NCI-H1417 (cell line): Measurements from ENCODE around the gene CDHR5.
A peak's percentile ranks its signal among the peaks of the same experiment; 100 is the strongest.

Source experiments
- DNase-seq, 3 experiments: peaks; one replicate each; lab custom pipeline; 2025; lab: John Stamatoyannopoulos, UW

The CDHR5 gene

GRCh38 chr11:610146-610801, 14.5 kb downstream of the CDHR5 start:
- no peak for DNase-seq

GRCh38 chr11:609341-609811, 15.4 kb downstream of the CDHR5 start:
- DNase-seq, result no peak

DNA sequence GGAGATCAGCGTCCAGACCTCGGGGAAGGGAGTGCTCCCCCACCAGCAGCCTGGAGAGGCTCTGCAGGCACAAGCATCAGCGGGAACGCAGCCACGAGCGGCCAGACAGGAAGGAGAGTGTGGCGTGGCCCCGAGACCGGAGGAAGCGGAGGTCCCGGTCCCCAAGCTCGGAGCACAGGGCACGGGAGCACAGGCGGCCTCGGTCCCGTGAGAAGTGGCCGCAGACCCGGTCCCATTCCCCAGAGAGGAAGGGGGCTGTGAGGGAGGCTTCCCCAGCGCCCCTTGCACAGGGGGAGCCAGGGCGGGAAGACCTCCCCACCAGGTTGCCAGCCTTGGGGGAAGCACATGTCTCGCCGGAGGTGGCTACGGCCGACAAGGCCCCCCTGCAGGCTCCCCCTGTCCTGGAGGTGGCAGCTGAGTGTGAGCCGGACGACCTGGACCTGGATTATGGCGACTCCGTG, 15.9 kb downstream of the CDHR5 start:
- DNase-seq, result no peak

DNA sequence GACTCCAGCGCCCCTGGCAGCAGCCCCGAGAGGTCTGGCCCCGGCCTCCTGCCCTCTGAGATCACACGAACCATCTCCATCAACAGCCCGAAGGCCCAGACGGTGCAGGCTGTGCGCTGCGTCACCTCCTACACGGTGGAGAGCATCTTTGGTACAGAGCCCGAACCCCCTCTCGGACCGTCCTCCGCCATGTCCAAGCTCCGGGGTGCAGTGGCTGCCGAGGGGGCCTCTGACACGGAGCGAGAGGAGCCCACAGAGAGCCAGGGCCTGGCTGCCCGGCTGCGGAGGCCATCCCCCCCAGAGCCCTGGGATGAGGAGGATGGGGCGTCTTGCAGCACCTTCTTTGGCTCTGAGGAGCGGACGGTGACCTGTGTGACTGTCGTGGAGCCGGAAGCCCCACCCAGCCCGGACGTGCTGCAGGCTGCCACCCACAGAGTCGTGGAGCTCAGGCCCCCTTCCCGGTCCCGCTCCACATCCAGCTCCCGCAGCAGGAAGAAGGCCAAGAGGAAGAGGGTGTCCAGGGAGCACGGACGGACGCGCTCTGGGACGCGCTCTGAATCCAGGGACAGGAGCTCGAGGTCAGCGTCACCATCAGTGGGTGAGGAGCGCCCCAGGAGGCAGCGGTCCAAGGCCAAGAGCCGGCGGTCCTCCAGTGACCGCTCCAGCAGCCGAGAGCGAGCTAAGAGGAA, 16.6 kb downstream of the CDHR5 start:
- no peak for DNase-seq

DNA sequence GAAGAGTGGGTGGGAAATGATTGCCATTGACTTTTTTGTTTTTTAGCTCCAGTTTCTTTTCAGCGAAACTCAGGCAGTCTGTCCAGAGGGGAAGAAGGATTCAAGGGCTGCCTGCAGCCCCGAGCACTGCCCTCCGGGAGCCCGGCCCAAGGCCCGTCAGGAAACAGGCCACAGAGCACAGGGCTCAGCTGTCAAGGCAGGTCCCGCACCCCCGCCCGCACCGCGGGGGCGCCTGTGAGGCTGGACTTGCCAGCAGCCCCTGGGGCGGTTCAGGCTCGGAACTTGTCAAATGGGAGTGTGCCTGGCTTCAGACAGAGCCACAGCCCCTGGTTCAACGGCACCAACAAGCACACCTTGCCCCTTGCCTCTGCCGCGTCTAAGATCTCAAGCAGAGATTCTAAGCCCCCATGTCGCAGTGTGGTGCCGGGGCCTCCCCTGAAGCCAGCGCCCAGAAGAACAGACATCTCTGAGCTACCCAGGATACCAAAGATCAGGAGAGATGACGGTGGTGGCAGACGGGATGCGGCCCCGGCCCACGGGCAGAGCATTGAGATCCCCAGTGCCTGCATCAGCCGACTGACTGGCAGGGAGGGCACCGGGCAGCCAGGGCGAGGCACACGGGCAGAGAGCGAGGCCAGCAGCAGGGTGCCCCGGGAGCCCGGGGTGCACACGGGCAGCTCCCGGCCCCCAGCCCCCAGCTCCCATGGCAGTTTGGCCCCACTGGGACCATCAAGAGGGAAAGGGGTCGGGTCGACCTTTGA, 17.6 kb downstream of the CDHR5 start:
- DNase-seq, result no peak

DNA sequence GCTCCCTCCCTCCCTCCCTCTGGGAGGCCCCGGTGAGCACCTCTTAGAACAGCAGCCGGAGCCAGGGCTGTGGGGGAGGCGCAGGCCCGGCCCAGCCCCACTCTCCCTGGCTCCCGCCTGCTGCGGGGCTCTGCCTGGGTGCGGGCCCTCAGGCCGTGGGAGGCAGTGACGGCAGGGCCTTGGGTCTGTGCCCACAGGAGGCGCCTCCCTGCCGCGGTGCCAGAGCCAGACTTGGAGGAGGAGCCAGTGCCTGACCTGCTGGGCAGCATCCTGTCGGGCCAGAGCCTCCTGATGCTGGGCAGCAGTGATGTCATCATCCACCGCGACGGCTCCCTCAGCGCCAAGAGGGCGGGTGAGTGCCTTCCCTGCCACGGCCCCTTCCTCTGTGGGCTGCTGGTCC, 18.5 kb downstream of the CDHR5 start:
- peak in 2 of 3 experiments; percentile 34 to 55 for DNase-seq

DNA sequence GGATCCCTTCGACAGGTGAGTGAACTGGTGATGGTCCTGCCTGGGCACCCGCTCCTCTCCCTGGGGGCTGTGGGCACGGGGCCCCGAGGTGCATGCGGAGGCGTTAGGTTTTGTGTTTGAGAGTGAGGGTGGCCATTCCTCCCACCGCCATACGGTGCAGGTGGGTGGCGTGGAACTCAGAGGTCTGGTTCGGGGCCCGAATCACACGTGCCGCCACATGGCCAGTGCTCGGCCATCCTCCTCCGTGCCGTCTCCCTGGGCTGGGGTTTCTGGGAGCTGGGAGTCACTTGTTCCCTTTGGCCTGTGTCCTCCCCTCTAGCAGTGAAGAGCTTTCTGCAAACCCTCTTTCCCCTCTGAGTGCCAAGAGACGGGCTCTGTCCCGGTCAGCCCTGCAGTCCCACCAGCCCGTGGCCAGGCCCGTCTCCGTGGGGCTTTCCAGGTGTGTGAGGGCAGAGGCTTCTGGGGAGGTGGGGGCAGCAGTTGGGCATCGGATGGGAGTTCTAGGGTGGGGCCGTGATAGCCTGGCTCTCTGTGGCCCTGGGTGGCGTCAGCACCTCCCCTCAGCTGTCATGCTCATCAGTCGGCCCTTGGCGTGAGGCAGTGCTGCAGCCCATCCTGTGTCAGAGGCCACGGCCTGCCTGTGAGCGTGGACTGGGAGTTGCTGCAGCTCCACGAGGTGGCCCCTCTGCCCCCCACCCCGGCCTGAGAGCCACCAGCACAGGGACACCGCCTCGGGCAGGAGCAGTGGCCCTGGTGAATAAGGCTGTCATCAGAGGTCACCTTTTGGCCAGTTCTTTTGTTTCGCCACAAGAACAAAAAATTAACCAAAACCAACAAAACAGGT, 19.2 kb downstream of the CDHR5 start:
- DNase-seq, result no peak

DNA sequence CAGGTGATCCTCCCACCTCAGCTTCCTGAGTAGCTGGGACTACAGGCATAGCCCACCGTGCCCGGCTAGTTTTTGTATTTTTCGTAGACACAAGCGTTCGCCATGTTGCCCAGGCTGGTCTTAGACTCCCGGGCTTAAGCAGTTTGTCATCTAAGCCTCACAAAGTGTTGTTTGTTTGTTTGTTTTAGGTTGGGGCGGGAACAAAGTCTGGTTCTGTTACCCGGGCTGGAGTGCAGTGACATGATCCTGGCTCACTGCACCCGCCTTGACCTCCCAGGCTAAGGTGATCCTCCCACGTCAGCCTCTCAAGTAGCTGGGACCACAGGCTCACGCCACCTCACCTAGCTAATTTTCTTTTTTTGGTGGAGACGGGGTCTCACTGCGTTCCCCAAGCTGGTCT, 21.6 kb downstream of the CDHR5 start:
- DNase-seq, result no peak

GRCh38 chr11:601573-602245, 23.0 kb downstream of the CDHR5 start:
- DNase-seq, result no peak

GRCh38 chr11:598005-598680, 26.6 kb downstream of the CDHR5 start:
- no peak for DNase-seq

- no peak for DNase-seq
Measured at GRCh38 chr11:597166-597725, 27.5 kb downstream of the CDHR5 start.

DNA sequence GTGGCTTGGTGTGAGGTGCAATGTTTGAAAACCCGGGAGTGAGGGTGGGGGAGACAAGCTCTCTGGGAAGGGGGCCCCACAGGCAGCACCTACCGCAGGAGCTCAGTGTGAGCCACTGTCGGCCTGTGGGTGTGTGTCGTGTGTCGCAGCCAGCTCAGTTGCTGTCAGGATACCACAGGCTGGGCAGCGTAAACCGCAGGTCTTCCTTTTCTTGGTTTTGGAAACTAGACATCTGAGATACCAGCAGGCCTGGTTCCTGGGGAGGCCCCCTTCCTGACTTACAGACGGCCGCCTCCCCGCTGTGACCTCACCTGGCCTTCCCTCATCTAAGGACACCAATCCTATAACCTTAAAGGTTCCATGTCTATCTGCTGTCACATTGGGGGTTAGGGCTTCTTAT, 28.4 kb downstream of the CDHR5 start:
- no peak for DNase-seq

GRCh38 chr11:595400-595799, 29.4 kb downstream of the CDHR5 start:
- no peak for DNase-seq

DNA sequence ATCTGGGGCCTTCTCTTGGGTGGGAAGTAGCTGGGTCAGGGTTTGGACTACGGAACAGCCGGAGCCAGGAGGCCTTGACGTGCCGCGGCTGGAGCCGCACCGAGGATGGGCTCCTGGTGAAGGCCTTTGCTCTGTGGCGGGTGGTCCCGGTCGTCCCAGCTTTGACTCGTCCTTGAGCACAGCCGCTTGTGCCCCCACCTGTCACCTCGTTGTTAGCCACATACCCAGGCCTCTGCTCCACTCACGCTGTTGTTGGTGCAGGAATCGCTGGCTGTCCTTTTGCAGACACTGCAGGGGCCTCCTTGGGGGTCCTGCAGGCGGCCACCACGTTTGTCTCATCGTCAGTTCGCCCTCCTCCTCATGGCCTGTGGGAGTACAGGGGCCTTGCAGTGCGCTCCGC, 31.4 kb downstream of the CDHR5 start:
- no peak for DNase-seq

DNA sequence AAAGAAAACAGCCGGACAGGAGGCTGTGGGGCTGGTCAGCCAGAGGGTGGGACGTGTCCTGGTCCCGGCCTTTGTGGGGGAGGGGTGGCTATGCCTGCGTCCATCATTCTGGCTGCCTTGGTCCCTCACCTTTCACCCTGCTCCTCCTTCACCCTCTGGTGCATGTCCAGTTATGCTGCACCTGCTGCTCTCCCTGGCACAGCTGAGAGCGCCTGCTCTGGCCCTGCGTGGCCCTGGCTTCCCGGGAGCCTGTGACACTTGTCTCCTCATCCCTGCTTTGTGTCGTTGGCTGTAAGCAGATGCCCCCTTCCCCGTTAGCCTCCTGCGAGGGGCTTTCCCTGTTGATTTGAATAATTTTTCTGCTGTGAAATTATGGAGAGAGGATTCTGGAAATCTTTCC, 31.8 kb downstream of the CDHR5 start:
- DNase-seq, result no peak

DNA sequence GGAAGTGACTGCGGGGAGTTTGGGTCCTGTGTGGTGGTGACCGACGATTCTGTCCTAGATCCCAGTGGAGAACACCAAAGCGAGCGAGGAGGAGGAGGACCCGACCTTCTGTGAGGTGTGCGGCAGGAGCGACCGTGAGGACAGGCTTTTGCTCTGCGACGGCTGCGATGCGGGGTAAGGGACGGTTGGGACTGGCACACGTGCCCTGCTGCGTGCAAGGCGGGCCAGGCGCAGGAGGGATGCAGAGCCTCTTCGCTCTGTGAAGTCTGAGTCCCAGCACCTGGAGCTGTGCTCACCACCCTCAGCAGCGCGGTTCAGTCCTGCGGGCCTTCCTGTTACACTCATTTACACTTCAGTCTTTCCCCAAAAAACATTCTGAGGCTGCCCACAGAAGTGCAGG, 32.3 kb downstream of the CDHR5 start:
- no peak for DNase-seq

GRCh38 chr11:590997-591396, 33.8 kb downstream of the CDHR5 start:
- no peak for DNase-seq

- DNase-seq, result no peak
Measured at GRCh38 chr11:589798-590197, 35.0 kb downstream of the CDHR5 start.

DNA sequence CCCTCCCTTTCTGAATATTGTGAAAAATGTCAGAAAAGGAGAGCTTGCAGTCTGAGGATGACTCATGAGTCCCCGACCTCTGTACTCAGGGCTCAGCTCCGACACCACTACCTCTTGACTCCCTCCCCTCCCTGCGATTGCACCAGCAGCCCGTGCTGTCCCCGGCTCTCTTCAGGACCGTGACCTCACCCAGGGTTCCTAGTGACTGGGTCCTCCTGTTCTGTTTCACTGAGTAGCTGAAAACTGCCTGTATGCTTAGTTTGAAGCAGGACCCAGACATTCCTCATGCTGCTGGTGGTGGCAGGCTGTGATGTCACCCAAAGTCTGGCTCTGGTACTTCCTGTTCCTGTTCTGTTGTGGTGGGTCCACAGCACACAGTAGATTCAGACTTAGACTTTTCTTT, 36.8 kb downstream of the CDHR5 start:
- no peak for DNase-seq

DNA sequence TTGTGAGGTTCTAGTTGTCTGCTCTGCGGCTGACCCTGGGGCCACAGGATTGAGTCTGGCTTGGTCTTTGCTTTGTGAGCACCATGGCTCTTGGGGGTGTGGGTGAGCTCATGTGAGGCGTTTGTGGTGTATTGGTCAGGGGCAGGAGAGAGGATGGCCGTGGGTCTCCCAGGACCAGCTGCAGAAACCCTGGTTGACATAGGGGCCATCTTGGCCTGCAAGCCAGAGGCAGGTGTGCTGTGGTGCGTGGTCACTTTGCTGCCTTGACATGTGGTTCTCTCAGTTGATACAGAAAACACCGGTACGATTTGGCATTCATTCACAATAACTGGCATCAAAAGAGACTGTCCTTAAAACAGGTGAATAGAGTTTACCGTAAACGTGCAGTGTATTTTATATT, 37.2 kb downstream of the CDHR5 start:
- no peak for DNase-seq
